Neural cell (in vitro differentiated cells): ENCODE measurements around the gene HOXB6. TPM values are rescaled to one million over a fixed set of nuclear protein-coding genes. Genes with fewer than 3 reads are reported as not detected.

Source experiments
- H2AFZ ChIP-seq: fragments of 200-600, 300-800 bp; sonication (generic), shearing (Covaris generic); 2 replicates; pipeline ENCODE4 v1.6.0; 2014; ENCODE audit warnings: low read depth, mild to moderate bottlenecking, antibody characterized with exemption, low read length, moderate library complexity
- H3F3A ChIP-seq: fragments of 200-600 bp; shearing (Covaris generic); 2 replicates; pipeline ENCODE4 v1.6.1; 2016; ENCODE audit warnings: mild to moderate bottlenecking, moderate library complexity, mixed read lengths, antibody characterized with exemption, low read length; ENCODE audit not compliant: insufficient read depth, poor library complexity, severe bottlenecking
- H3K27ac ChIP-seq: fragments of 200-600, 300-800 bp; sonication (generic), shearing (Covaris generic); 2 replicates; pipeline ENCODE4 v1.5.1; 2014; ENCODE audit warnings: mild to moderate bottlenecking, low read length, moderate library complexity
- H3K27me3 ChIP-seq: fragments of 300-800, 200-600 bp; sonication (generic), shearing (Covaris generic); 2 replicates; pipeline ENCODE4 v1.6.0; 2014; ENCODE audit warnings: mild to moderate bottlenecking, low read depth, low read length, moderate library complexity; ENCODE audit not compliant: insufficient read depth
- H3K36me3 ChIP-seq: fragments of 300-800, 200-600 bp; sonication (generic), shearing (Covaris generic); 2 replicates; pipeline ENCODE4 v1.5.1; 2014; ENCODE audit warnings: mild to moderate bottlenecking, antibody characterized with exemption, low read length, moderate library complexity; ENCODE audit not compliant: insufficient read depth
- H3K4me2 ChIP-seq: fragments of 300-800, 200-600 bp; sonication (generic), shearing (Covaris generic); 2 replicates; pipeline ENCODE4 v1.6.0; 2014; ENCODE audit warnings: mild to moderate bottlenecking, low read length
- H3K4me3 ChIP-seq: fragments of 300-800, 200-600 bp; sonication (generic), shearing (Covaris generic); 2 replicates; pipeline ENCODE4 v1.5.1; 2014; ENCODE audit warnings: mild to moderate bottlenecking, low read length, moderate library complexity
- H3K79me2 ChIP-seq: fragments of 200-600 bp; shearing (Covaris generic); replicated peaks from 2 replicates; pipeline ENCODE4 v1.6.0; 2014; ENCODE audit warnings: mild to moderate bottlenecking, low read length, moderate library complexity; ENCODE audit not compliant: insufficient read depth
- H3K9ac ChIP-seq: fragments of 300-800, 200-600 bp; sonication (generic), shearing (Covaris generic); 2 replicates; pipeline ENCODE4 v1.6.1; 2016; ENCODE audit warnings: mild to moderate bottlenecking, low read length, mixed read lengths
- H3K9me2 ChIP-seq: fragments of 200-600 bp; shearing (Covaris generic); 2 replicates; pipeline ENCODE4 v1.6.1; 2016; ENCODE audit warnings: mild to moderate bottlenecking, low read length, mixed read lengths; ENCODE audit not compliant: insufficient read depth
- H3K9me3 ChIP-seq: fragments of 200-600, 300-800 bp; sonication (generic), shearing (Covaris generic); 2 replicates; pipeline ENCODE4 v1.6.1; 2016; ENCODE audit warnings: mild to moderate bottlenecking, mixed run types, low read length, moderate library complexity, mixed read lengths
- H4K20me1 ChIP-seq: fragments of 200-600 bp; shearing (Covaris generic); 2 replicates; pipeline ENCODE4 v1.6.1; 2016; ENCODE audit warnings: mild to moderate bottlenecking, mixed run types; ENCODE audit not compliant: insufficient read depth
- CTCF ChIP-seq: fragments of 450-650 bp; IDR thresholded peaks from 2 replicates; pipeline ENCODE4 v1.5.1; 2014; ENCODE audit warnings: antibody characterized with exemption, mild to moderate bottlenecking, moderate library complexity; ENCODE audit not compliant: poor library complexity, severe bottlenecking
- EP300 ChIP-seq: fragments of 450-650 bp; conservative IDR thresholded peaks from 2 replicates; pipeline ENCODE4 v1.6.1; 2014; ENCODE audit warnings: antibody characterized with exemption, mild to moderate bottlenecking, moderate library complexity; ENCODE audit not compliant: poor library complexity, severe bottlenecking
- EZH2 ChIP-seq: fragments of 200-600, 300-800 bp; shearing (Covaris generic), sonication (generic); IDR thresholded peaks from 2 replicates; pipeline ENCODE4 v1.6.1; 2014; ENCODE audit warnings: antibody characterized with exemption, low read length, borderline replicate concordance, mild to moderate bottlenecking; ENCODE audit not compliant: insufficient read depth, poor library complexity, severe bottlenecking
- MXI1 ChIP-seq: fragments of 450-650 bp; conservative IDR thresholded peaks from 2 replicates; pipeline ENCODE4 v1.6.1; 2014; ENCODE audit warnings: antibody characterized with exemption, mild to moderate bottlenecking; ENCODE audit not compliant: poor library complexity, severe bottlenecking
- POLR2AphosphoS5 ChIP-seq: IDR thresholded peaks from 2 replicates; pipeline ENCODE4 v1.6.1; 2012
- RAD21 ChIP-seq: fragments of 450-650 bp; conservative IDR thresholded peaks from 2 replicates; pipeline ENCODE4 v1.6.1; 2014; ENCODE audit warnings: antibody characterized with exemption, mild to moderate bottlenecking, moderate library complexity
- REST ChIP-seq: IDR thresholded peaks from 2 replicates; pipeline ENCODE4 v1.6.1; 2012; ENCODE audit warnings: borderline replicate concordance
- SMC3 ChIP-seq: fragments of 450-650 bp; conservative IDR thresholded peaks from 2 replicates; pipeline ENCODE4 v1.6.1; 2014; ENCODE audit warnings: antibody characterized with exemption, mild to moderate bottlenecking, moderate library complexity; ENCODE audit not compliant: poor library complexity
- TAF1 ChIP-seq: IDR thresholded peaks from 2 replicates; pipeline ENCODE4 v1.6.1; 2012; ENCODE audit warnings: low read depth
- polyA plus RNA-seq: library from polyadenylated mRNA; depleted of rRNA; stranded (reverse); fragments of >200 nt; gene quantifications from 2 replicates; pipeline ENCODE4 v1.2.3, GENCODE V29; 2014

HOXB6 gene
- polyA plus RNA-seq, 1 donor from 2014 or later: not detected

GRCh38 chr17:48601539-48602425 lies 3.0 kb downstream of the HOXB6 start:
- Histone ChIP-seq H4K20me1 (no peaks in the 10 kb centered on the region), H3K4me3 (no peak overlapping the region), H3K9me3 (peaks cover 27% of the 10 kb centered on the region), H3K4me2 (no peak overlapping the region), H3K27ac (no peak overlapping the region), H3K27me3 (peaks cover 100% of the 10 kb centered on the region), H3K9ac (no peak overlapping the region), H3K36me3 (no peaks in the 10 kb centered on the region), H2AFZ (no peak overlapping the region), H3K79me2 (no peaks in the 10 kb centered on the region), H3F3A (no peaks in the 10 kb centered on the region), H3K9me2 (no peaks in the 10 kb centered on the region)
- TF ChIP-seq REST (no peak), MXI1 (no peak), RAD21 (no peak), TAF1 (no peak), EP300 (no peak), CTCF (no peak), SMC3 (no peak), EZH2 (no peak), POLR2AphosphoS5 (no peak)

GRCh38 chr17:48601207-48601538 lies 3.6 kb downstream of the HOXB6 start:
- Histone ChIP-seq H3K27ac (no peak overlapping the region), H3K36me3 (no peaks in the 10 kb centered on the region), H3K4me2 (no peak overlapping the region), H3K4me3 (no peak overlapping the region), H3K27me3 (peaks cover 100% of the 10 kb centered on the region), H3K9me2 (no peaks in the 10 kb centered on the region), H3K9ac (no peak overlapping the region), H3K9me3 (peaks cover 27% of the 10 kb centered on the region), H2AFZ (no peak overlapping the region), H4K20me1 (no peaks in the 10 kb centered on the region), H3K79me2 (no peaks in the 10 kb centered on the region), H3F3A (no peaks in the 10 kb centered on the region)
- TF ChIP-seq POLR2AphosphoS5: no peak
- TF ChIP-seq SMC3: no peak
- no peak for TF ChIP-seq RAD21
- no peak for TF ChIP-seq EP300
- no peak for TF ChIP-seq MXI1
- no peak for TF ChIP-seq REST
- TF ChIP-seq CTCF: no peak
- no peak for TF ChIP-seq TAF1
